ENCODE measurements around the gene SPATA24.

GRCh38 chr5:139425497-139425896 lies 21.6 kb upstream of the SPATA24 start:
- TF ChIP-seq CTCF (conservative IDR thresholded peaks at IDR 0.05 in 1 of 2, IDR thresholded peaks at IDR 0.05 in 1 of 2; ENCODE audit: low read depth in 1 of 2, low read length in 2 of 2) (no peak), EZH2 (IDR thresholded peaks at IDR 0.05; ENCODE audit: low read length, missing control alignments) (no peak)

All from fibroblast of lung (primary cell).